ENCODE measurements around the gene MINK1. TPM values are rescaled to one million over a fixed set of nuclear protein-coding genes. Genes with fewer than 3 reads are reported as not detected.
A peak's percentile ranks its signal among the peaks of the same experiment; 100 is the strongest.

MINK1 gene
- total RNA-seq, 1 donor from 2014 or later: 58.4 TPM

DNA sequence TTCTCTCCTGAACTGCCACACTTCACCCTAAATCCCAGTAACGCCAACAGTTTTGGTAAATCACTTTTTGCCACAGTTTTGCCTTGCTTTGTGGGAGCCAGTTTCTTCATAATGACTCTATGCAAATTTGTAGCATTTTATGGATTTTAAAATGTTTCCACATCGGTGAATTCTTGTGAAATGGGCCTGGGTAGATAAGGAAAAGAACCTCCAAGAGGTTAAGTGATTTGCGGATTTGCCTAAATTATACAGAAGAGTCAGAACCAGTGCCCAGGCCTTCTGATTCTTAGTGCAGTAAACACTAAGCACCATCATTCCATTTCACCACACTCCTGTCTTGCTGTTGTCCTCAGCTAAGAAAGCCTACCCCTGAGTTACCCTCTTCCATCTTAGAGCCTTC, 17.9 kb downstream of the MINK1 start:
- Histone ChIP-seq H3K27me3 (ENCODE audit: control insufficient read depth, insufficient read depth, low read length) (no peaks in the 10 kb centered on the region), H3K4me3 (ENCODE audit: low read depth, low read length) (no peak overlapping the region), H3K36me3 (ENCODE audit: control insufficient read depth, insufficient read depth, low read length) (peaks cover 3% of the 10 kb centered on the region)
- DNase-seq (ENCODE audit: low read depth) (no peak), FAIRE-seq (no peak)
- no peak for TF ChIP-seq CTCF (IDR thresholded peaks at IDR 0.05; ENCODE audit: insufficient read depth, low read length, severe bottlenecking)

- Histone ChIP-seq H3K27me3 (ENCODE audit: control insufficient read depth, insufficient read depth, low read length) (no peaks in the 10 kb centered on the region), H3K36me3 (ENCODE audit: control insufficient read depth, insufficient read depth, low read length) (peaks cover 5% of the 10 kb centered on the region), H3K4me3 (ENCODE audit: low read depth, low read length) (no peak overlapping the region)
- TF ChIP-seq CTCF (IDR thresholded peaks at IDR 0.05; ENCODE audit: insufficient read depth, low read length, severe bottlenecking): peak; percentile 12
- DNase-seq (ENCODE audit: low read depth): peak; percentile 68
- FAIRE-seq: no peak
Measured at GRCh38 chr17:4852567-4853207, 19.5 kb downstream of the MINK1 start.

- FAIRE-seq (peak; percentile 86), DNase-seq (ENCODE audit: low read depth) (peak; percentile 87)
- Histone ChIP-seq H3K27me3 (ENCODE audit: control insufficient read depth, insufficient read depth, low read length) (no peaks in the 10 kb centered on the region), H3K4me3 (ENCODE audit: low read depth, low read length) (no peak overlapping the region), H3K36me3 (ENCODE audit: control insufficient read depth, insufficient read depth, low read length) (peaks cover 5% of the 10 kb centered on the region)
- no peak for TF ChIP-seq CTCF (IDR thresholded peaks at IDR 0.05; ENCODE audit: insufficient read depth, low read length, severe bottlenecking)
Measured at GRCh38 chr17:4853208-4853671, 20.1 kb downstream of the MINK1 start.

GRCh38 chr17:4854111-4854681, 21.1 kb downstream of the MINK1 start:
- DNase-seq (ENCODE audit: low read depth) (peak; percentile 99), FAIRE-seq (peak; percentile 99)
- Histone ChIP-seq H3K4me3 (ENCODE audit: low read depth, low read length) (no peak overlapping the region), H3K27me3 (ENCODE audit: control insufficient read depth, insufficient read depth, low read length) (no peaks in the 10 kb centered on the region), H3K36me3 (ENCODE audit: control insufficient read depth, insufficient read depth, low read length) (peaks cover 5% of the 10 kb centered on the region)
- TF ChIP-seq CTCF (IDR thresholded peaks at IDR 0.05; ENCODE audit: insufficient read depth, low read length, severe bottlenecking): no peak

- H3K36me3 ChIP-seq (ENCODE audit: control insufficient read depth, insufficient read depth, low read length): peaks cover 10% of the 10 kb centered on the region
- no peak overlapping the region for H3K4me3 ChIP-seq (ENCODE audit: low read depth, low read length)
- no peaks in the 10 kb centered on the region for H3K27me3 ChIP-seq (ENCODE audit: control insufficient read depth, insufficient read depth, low read length)
- DNase-seq (ENCODE audit: low read depth): no peak
- no peak for FAIRE-seq
- no peak for TF ChIP-seq CTCF (IDR thresholded peaks at IDR 0.05; ENCODE audit: insufficient read depth, low read length, severe bottlenecking)
Measured at GRCh38 chr17:4856271-4856936, 23.3 kb downstream of the MINK1 start.
